HepG2 (cell line): Measurements from ENCODE around the gene ST3GAL4. TPM values are rescaled to one million over a fixed set of nuclear protein-coding genes. Genes with fewer than 3 reads are reported as not detected.

Source experiments
- CENPT ChIP-seq: sonication (generic); formaldehyde crosslinking; IDR thresholded peaks from 2 replicates; pipeline ENCODE4 v1.8.0; 2022; ENCODE audit warnings: low read depth, mild to moderate bottlenecking, moderate library complexity, missing genetic modification reagents
- CHCHD3 ChIP-seq: sonication (generic); formaldehyde crosslinking; IDR thresholded peaks from 2 replicates; pipeline ENCODE4 v1.8.0; 2022; ENCODE audit warnings: mild to moderate bottlenecking, missing genetic modification reagents, moderate library complexity
- JUN ChIP-seq: sonication (generic); formaldehyde crosslinking; IDR thresholded peaks from 2 replicates; pipeline ENCODE4 v1.4.0; 2020; ENCODE audit warnings: mild to moderate bottlenecking, missing genetic modification reagents
- ZNF232 ChIP-seq: sonication (generic); formaldehyde crosslinking; IDR thresholded peaks from 2 replicates; pipeline ENCODE4 v1.4.0; 2020; ENCODE audit warnings: missing genetic modification reagents, borderline replicate concordance
- ZNF883 ChIP-seq: sonication (generic); formaldehyde crosslinking; IDR thresholded peaks from 2 replicates; pipeline ENCODE4 v1.5.1; 2020; ENCODE audit warnings: mild to moderate bottlenecking, missing genetic modification reagents; ENCODE audit errors: not compliant biosample characterization
- polyA plus RNA-seq, 8 experiments: library from polyadenylated mRNA; depleted of rRNA in 3 of 8; stranded (reverse) in 7 of 8; unstranded in 1 of 8; fragments of >200 nt; fragmentation: Illumina TruSeq in 4 of 8; extraction: Trizol in 4 of 8; gene quantifications; 2 replicates each; pipeline versions ENCODE4 v1.2.1 to v1.2.3, GENCODE V29; 2011 to 2016; ENCODE audit warnings: low read depth in 4 of 8, missing spikeins in 1 of 8, mixed read lengths in 1 of 8; ENCODE audit not compliant: insufficient read depth in 1 of 8
- total RNA-seq, 5 experiments: library from RNA; depleted of rRNA; stranded (reverse); fragments of >200 nt; fragmentation: Illumina TruSeq; extraction: Trizol; gene quantifications; 2 replicates each; pipeline ENCODE4 v1.2.3, GENCODE V29; 2016; ENCODE audit warnings: low read depth in 1 of 5
- TF ChIP-seq, protein P1 (sequence below): IDR thresholded peaks from 2 replicates; pipeline ENCODE4 v1.6.1; 2016; ENCODE audit warnings: low read depth, missing genetic modification reagents, missing compliant biosample characterization

ST3GAL4 gene
- total and polyA plus RNA-seq, 2 of the 13 experiments (the other 11 are each of a cell fraction or from before 2014, with no cell fraction given): 9.1 to 13.3 TPM

DNA sequence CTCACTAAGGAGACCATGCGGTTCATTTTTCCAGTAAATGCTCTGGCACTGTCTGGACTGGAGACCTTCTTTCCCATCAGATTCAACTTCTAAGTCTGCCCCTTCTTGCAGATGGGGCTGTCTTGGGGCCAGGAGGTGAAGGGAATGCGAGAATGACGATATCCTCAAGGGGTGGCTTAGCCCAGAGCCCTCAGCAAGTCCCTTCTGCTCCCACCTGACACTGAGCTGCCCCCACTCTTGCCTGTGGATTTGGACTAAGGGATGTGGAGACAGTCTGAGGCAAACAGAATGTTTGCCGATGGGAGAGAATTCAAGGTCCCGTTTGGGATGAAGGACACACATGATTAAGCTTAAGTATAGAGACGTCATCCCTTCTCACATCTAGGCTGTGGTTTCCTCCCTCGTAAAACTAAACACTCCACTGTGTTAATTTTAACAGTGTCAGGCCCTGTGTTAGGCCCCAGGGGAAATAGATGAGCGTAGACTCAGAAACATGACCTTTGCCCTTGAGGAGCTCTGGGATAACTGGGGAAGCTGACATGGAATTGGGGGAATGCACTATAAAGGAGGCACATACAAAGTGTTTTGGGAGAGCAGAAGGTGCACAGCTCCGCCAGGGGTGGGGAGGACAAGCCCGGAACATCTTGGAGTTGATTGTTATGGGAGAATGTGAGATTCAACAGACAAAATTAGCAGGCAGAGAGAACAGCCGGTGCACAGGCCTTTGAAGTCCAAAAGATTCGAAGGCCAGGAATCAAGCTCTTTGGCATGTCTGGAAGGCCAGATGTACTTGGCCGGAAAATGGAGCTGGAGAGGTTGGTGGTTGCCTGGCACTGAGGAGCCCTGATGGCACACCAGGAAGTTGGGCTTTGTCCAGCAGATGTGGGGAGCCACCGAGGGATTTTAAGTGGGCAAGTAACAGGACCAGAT is 71.6 kb downstream of the ST3GAL4 start (continued):
- TF ChIP-seq, protein P1, sequence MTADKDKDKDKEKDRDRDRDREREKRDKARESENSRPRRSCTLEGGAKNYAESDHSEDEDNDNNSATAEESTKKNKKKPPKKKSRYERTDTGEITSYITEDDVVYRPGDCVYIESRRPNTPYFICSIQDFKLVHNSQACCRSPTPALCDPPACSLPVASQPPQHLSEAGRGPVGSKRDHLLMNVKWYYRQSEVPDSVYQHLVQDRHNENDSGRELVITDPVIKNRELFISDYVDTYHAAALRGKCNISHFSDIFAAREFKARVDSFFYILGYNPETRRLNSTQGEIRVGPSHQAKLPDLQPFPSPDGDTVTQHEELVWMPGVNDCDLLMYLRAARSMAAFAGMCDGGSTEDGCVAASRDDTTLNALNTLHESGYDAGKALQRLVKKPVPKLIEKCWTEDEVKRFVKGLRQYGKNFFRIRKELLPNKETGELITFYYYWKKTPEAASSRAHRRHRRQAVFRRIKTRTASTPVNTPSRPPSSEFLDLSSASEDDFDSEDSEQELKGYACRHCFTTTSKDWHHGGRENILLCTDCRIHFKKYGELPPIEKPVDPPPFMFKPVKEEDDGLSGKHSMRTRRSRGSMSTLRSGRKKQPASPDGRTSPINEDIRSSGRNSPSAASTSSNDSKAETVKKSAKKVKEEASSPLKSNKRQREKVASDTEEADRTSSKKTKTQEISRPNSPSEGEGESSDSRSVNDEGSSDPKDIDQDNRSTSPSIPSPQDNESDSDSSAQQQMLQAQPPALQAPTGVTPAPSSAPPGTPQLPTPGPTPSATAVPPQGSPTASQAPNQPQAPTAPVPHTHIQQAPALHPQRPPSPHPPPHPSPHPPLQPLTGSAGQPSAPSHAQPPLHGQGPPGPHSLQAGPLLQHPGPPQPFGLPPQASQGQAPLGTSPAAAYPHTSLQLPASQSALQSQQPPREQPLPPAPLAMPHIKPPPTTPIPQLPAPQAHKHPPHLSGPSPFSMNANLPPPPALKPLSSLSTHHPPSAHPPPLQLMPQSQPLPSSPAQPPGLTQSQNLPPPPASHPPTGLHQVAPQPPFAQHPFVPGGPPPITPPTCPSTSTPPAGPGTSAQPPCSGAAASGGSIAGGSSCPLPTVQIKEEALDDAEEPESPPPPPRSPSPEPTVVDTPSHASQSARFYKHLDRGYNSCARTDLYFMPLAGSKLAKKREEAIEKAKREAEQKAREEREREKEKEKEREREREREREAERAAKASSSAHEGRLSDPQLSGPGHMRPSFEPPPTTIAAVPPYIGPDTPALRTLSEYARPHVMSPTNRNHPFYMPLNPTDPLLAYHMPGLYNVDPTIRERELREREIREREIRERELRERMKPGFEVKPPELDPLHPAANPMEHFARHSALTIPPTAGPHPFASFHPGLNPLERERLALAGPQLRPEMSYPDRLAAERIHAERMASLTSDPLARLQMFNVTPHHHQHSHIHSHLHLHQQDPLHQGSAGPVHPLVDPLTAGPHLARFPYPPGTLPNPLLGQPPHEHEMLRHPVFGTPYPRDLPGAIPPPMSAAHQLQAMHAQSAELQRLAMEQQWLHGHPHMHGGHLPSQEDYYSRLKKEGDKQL (CRISPR knock-in tag): no peak
- TF ChIP-seq CHCHD3 (CRISPR knock-in tag): no peak
- TF ChIP-seq CENPT: no peak
- no peak for TF ChIP-seq JUN (CRISPR knock-in tag)
- no peak for TF ChIP-seq ZNF232 (CRISPR knock-in tag)
- TF ChIP-seq ZNF883 (CRISPR knock-in tag): no peak
